Fibroblast of skin of left quadriceps (primary cell): Measurements from ENCODE around the gene OSBPL1A.

Experiments used
- DNase-seq, 2 experiments: peaks; one replicate each; pipeline ENCODE4 v3.0.0-alpha.2; 2013; ENCODE audit warnings: low read depth in 2 of 2

The OSBPL1A gene

GRCh38 chr18:24267878-24268277 is 129.7 kb downstream of the OSBPL1A start:
- no peak for DNase-seq

GRCh38 chr18:24266131-24266530 is 131.5 kb downstream of the OSBPL1A start:
- DNase-seq, result no peak

- DNase-seq, result no peak
Measured at GRCh38 chr18:24265502-24266064, 132.0 kb downstream of the OSBPL1A start.

DNA sequence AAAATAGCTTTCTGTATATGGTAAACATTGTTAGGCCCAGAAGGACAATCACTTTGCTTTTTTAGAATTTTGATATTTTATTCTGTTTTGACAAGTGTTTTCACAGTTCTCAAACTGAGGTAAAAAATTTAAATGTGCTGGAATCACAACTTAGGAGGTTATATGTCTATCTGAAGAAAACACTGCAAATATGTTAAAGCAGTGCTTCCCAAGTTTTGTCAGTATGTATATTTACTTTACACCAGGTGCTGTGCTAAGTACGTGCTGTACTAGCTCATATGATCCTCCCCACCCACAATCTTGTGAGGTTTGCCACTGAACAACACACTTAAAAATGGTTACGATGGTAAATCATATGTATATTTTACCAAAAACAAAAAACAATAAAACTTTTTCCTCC is 134.6 kb downstream of the OSBPL1A start:
- no peak for DNase-seq

GRCh38 chr18:24262087-24262486 is 135.5 kb downstream of the OSBPL1A start:
- DNase-seq, result no peak

DNA sequence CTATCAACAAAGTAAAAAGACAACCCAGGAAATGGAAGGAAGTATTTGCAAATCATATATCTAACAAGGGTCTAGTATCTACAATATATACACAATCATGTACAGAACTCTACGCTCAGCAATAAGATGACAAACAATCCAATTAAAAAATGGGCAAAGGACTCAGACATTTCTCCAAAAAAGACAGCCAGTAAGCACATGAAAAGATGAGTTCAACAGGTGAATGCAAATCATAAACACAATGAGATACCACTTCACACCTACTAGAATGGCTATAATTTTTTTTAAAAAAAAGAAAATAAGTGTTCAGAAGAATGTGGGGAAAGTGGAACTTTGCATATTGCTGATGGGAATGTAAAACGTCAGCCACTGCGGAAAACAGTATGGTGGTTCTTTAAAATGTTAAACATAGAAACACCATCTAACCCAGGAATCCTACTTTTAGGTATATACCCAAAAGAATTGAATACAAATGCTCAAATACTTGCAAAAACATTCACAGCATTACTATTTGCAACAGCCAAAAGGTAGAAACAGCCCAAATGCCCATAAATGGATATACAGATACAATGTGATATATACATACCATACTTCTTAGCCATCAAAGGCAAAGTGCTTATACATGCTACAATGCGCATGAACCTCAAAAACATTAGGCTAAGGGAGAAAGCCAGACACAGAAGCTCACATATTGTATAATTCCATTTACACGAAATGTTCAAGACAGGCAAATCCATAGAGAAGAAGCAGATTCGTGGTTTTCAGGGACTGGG is 137.6 kb downstream of the OSBPL1A start:
- no peak for DNase-seq

DNA sequence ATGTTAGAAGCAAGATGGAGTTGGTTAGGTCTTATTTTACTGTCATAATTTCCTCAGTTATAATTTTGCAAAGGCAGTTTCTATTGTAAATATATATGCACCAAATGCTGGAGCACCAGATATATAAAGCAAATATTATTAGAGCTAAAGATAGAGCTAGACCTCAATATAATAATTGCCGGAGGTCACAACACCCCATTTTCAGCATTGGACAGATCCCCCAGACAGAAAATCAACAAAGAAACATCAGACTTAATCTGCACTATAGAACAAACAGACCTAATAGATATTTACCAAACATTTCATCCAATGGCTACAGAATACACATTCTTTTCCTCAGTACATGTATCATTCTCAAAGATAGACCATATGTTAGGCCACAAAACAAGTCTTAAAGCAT is 143.6 kb downstream of the OSBPL1A start:
- no peak for DNase-seq

DNA sequence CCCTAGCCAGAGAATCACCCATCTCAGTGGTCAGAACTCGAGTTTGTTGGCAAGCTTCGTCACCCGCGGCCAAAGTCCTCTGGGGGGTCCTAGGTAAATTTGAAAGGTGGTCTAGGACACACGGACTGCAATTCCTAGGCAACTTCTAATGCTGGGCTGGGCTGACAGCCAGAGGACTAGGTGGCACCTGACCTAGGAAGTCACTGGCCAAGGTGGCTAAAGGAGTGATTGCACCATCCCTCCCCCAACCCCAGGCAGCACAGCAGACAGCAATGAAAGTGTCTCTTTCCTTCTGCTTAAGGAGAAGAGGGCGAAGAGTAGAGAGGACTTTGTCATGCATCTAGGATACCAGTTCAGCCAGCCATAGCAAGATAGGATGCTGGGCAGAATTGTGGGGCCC is 147.9 kb downstream of the OSBPL1A start:
- DNase-seq, result no peak

DNA sequence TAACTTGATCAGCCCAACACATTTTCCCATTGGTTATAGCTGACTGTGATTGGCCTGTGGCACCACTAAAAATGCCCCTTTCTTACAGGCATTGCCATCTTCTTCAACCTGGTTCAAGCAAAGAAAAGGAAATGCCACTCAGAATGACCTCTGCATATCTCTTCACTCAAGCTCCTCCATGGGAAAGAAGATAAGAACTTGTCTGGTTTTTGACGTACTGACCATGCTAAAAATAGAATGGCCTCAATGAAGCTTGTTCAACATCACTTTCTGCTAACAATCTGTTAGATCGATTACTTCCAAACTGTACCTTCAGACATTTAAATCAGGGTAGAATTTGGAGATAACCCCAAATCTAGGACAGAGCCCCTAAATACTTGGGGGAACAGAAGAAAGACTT is 149.3 kb downstream of the OSBPL1A start:
- no peak for DNase-seq

DNA sequence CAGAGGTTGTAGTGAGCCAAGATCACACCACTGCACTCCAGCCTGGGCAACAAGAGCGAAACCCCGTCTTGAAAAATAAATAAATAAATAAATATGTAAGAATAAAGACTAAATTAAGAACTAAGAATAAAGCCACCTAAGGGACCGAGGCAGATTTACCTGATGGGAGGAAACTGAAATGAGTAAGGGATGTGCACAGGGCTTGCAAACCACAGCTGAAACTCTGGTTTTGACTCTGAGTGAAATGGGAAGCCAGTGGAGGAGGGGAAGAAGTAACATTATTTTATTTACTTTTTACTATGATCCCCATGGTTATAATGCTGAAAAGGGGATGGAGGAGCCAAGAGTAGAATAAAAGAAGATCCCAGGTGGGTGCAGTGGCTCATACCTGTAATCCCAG is 151.5 kb downstream of the OSBPL1A start:
- DNase-seq, result no peak

DNA sequence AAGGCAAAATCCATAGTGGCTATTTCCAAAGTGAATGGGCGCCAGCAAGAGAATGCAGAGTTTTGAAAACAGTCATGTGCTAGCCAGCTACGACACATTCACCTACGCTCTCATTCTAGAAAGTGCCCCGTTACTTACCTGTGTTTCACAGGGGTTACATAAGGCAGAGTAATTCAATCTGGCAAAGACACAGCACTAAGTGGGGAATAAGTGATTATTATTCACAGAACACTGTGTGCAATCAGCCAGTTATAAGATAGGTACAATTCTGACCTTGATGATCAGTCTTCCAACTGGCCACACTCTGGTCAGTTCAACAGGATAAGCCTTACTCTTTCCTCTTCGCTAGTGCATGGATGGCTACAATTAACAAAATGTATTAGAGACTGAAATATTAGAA is 152.9 kb downstream of the OSBPL1A start:
- DNase-seq, result no peak

DNA sequence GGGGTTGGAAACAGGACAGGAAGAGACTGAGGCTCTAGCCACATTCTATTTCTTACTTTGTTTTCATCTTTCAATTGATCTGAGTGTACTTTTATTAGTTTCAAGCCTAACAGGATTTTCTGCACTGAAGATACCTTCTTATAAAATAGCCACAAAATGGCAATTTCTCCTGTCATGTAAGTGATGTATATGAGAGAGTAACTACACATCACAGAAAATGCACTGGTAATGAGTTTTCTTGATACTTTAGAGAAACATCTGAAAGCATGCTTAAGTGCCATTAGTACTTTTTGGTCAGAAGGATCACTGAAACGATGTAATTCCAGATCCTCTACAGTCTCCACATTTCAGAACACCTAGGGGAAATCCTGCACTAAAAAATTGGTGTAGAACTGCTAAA is 153.9 kb downstream of the OSBPL1A start:
- no peak for DNase-seq

DNA sequence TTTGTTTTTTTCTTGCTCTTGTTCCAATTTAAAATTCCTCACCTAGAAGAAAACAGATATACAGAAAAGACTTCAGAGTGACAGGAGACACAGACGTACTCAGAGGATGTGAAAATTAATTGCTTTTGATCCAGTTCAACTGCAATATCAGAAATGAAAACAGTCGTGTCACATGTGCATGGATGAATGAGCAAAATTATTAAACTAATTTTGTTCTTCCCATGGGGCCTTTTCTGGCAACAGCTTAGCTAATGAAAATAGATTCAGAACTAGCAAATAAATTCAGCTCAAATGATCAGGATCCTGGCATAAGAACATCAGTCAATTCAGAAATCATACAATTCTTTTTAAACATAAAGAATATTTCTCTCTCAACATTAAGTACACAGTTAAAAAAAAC is 158.3 kb downstream of the OSBPL1A start:
- no peak for DNase-seq

DNA sequence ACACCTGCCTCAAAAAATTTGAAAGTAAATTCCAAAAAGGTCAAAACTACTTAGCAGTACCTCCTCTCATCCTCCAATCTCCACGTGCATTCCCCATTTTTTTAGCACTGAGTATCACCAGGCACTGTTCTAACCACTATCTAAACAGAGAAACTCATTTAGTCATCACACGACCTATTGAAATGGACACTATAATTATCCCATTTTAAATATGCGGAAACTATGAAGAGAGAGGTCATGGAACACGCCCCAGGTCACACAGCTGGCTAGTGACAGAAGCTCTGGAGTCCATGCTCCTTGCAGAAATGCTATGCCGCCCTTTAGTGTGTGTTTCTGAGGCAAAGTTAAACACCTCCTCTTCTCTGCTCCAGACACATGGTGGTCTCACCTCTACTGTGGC is 159.2 kb downstream of the OSBPL1A start:
- no peak for DNase-seq

DNA sequence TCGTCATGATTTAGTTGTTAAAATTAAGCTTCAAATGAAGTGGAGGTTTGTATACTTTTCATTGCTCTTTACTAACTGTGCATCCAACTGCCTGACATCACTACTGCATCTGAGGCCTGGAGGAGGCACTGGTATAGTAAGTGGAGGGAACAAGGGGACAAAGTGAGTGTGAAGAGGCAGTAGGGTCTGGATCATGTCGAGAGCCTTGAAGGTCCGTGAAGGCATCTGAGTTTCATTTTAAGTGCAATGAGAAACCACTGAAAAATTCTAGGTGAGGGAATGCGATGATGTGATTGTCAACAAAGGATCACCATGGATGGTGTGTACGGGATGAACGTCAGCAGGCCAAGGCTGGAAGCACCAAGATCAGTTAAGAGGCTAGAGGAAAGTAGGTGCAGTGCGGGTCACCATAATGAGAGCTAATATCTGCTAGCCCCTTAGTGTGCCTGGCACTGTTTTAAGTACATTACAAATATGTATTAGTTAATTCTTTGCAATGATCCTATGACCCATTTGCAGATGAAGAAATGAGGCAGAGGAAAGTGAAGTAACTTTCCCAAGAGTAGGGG is 162.7 kb downstream of the OSBPL1A start:
- DNase-seq, result no peak

DNA sequence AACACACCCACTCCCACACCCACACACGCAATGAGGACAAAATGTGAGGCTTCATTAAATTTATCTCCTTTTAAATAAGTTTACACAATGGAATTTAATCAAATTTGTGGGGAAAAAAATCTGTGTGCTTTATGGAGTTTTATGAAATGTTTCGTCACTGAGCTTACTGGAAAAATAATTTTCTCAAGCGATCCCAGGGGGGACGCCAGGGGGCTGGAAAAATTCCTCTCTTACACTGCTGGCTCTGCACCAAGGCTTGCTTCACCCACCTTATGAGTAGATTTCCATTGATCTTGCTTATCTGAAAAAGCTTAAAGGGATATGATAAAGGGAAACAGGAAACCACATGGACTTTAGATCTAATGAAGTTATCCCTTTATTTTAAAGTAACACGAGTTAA is 163.3 kb downstream of the OSBPL1A start:
- DNase-seq, result peak in 1 of 2 experiments; percentile 13

DNA sequence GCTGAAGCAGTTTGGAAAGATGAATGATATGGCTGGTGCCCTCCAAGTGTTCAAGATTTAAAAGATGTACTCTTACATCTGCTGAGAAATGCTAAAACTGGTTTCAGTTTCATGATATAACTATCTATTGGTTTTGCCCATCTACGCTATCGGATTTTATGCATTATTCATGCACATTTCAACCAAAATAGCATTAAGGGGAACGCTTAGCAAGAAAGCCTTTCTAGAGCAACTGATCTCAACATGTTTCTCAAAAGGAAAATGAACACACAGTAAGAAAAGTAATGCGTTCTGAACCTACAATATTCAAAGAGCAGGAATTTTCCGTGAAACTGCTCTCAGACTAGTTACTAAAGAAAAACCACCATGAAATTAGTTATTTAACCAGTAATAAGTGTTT is 164.8 kb downstream of the OSBPL1A start:
- no peak for DNase-seq

GRCh38 chr18:24231773-24232735 is 165.6 kb downstream of the OSBPL1A start:
- peak in 1 of 2 experiments; percentile 13 for DNase-seq

- no peak for DNase-seq
Measured at GRCh38 chr18:24230766-24231165, 166.9 kb downstream of the OSBPL1A start.

- DNase-seq, result no peak
Measured at GRCh38 chr18:24228667-24229041, 169.0 kb downstream of the OSBPL1A start.

DNA sequence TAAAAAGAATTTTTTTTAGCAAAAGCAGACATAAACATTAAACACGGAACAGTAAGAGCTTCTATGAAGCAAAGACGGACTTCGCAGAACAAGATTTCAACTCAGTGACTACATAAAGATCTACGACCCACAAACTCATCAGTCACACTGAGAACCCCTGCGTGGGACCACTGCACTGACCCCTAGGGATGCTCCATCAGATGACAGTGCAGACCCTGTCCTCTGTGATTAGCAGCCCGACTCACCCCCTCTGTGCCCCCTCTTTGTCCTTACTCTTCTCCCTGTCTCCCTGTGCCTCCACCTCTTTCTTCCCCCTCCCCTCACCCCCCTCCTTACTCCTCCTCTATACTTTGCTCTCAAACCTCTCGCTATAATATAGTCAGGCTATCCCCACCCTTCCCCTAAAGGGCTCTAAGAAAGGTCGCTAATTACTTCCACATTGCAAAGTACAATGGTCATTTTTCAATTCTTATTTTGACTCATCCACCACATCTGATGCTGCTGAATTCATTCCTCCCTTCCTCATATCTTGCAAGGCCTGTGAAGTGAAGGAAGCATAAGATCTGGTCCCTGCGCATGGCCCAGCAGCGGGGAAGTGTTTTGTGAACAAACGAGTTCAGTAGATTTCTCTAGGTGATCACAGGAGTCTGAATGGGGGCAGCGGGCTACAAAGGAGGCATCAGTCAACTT is 169.5 kb downstream of the OSBPL1A start:
- DNase-seq, result no peak

DNA sequence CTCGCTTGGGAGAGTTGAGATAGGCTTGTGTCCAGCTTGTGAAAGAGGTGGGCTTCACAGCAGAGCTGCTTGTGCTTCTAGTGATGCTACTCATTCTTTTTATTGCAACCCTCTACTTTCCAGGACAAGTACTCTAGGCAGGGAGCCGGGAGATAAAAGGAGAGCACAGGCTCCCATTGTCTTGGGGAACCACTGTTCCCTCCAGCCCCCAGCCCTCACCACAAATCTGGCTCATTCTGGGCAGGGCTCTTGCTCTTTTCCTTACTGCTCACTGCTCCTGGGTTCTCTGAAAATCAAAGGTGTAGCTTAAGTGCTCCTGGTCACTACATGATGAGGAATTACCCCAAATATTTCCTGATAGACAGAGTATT is 177.3 kb downstream of the OSBPL1A start:
- DNase-seq, result no peak
